ENCODE measurements around the gene SIAH2.

SIAH2 gene

GRCh38 chr3:150783920-150784746 is 21.2 kb upstream of the SIAH2 start:
- TF ChIP-seq CTCF (IDR thresholded peaks at IDR 0.05) = no peak
- no peaks in the 10 kb centered on the region for H3K9me3 Mint-ChIP-seq
- peaks cover 11% of the 10 kb centered on the region for H3K27me3 Mint-ChIP-seq (ENCODE audit: low read depth, poor library complexity)
- no peak overlapping the region for H3K27ac Mint-ChIP-seq
- H3K4me3 Mint-ChIP-seq = no peak overlapping the region
- no peaks in the 10 kb centered on the region for H3K36me3 Mint-ChIP-seq (ENCODE audit: low read depth)
- DNase-seq = no peak
- peaks cover 12% of the 10 kb centered on the region for H3K4me1 Mint-ChIP-seq

- Mint-ChIP-seq H3K4me1 (peaks cover 6% of the 10 kb centered on the region), H3K27ac (no peak overlapping the region), H3K36me3 (ENCODE audit: low read depth) (no peaks in the 10 kb centered on the region), H3K27me3 (ENCODE audit: low read depth, poor library complexity) (peaks cover 11% of the 10 kb centered on the region), H3K4me3 (no peak overlapping the region), H3K9me3 (no peaks in the 10 kb centered on the region)
- no peak for DNase-seq
- no peak for TF ChIP-seq CTCF (IDR thresholded peaks at IDR 0.05)
Observed at GRCh38 chr3:150783316-150783715, 20.3 kb upstream of the SIAH2 start.

- Mint-ChIP-seq H3K4me1 (no peaks in the 10 kb centered on the region), H3K36me3 (ENCODE audit: low read depth) (no peaks in the 10 kb centered on the region), H3K27me3 (ENCODE audit: low read depth, poor library complexity) (peaks cover 9% of the 10 kb centered on the region), H3K27ac (no peak overlapping the region), H3K4me3 (no peak overlapping the region), H3K9me3 (no peaks in the 10 kb centered on the region)
- no peak for DNase-seq
- no peak for TF ChIP-seq CTCF (IDR thresholded peaks at IDR 0.05)
Observed at GRCh38 chr3:150779402-150779858, 16.5 kb upstream of the SIAH2 start.

- no peaks in the 10 kb centered on the region for H3K4me1 Mint-ChIP-seq
- H3K9me3 Mint-ChIP-seq = no peaks in the 10 kb centered on the region
- no peak overlapping the region for H3K4me3 Mint-ChIP-seq
- no peak for DNase-seq
- H3K27me3 Mint-ChIP-seq (ENCODE audit: low read depth, poor library complexity) = peaks cover 9% of the 10 kb centered on the region
- no peaks in the 10 kb centered on the region for H3K36me3 Mint-ChIP-seq (ENCODE audit: low read depth)
- no peak overlapping the region for H3K27ac Mint-ChIP-seq
- TF ChIP-seq CTCF (IDR thresholded peaks at IDR 0.05) = no peak
Observed at GRCh38 chr3:150778793-150779401, 15.9 kb upstream of the SIAH2 start.

- no peak overlapping the region for H3K4me3 Mint-ChIP-seq
- H3K4me1 Mint-ChIP-seq = peaks cover 5% of the 10 kb centered on the region
- H3K36me3 Mint-ChIP-seq (ENCODE audit: low read depth) = no peaks in the 10 kb centered on the region
- TF ChIP-seq CTCF (IDR thresholded peaks at IDR 0.05) = no peak
- no peak overlapping the region for H3K27ac Mint-ChIP-seq
- H3K27me3 Mint-ChIP-seq (ENCODE audit: low read depth, poor library complexity) = peaks cover 4% of the 10 kb centered on the region
- H3K9me3 Mint-ChIP-seq = no peaks in the 10 kb centered on the region
- no peak for DNase-seq
Observed at GRCh38 chr3:150775001-150775599, 12.1 kb upstream of the SIAH2 start.

All from nephron progenitor cell (in vitro differentiated cells).